ENCODE results near the gene SCD5.

SCD5 gene

GRCh38 chr4:82785611-82786400 is 12.8 kb downstream of the SCD5 start:
- Histone ChIP-seq H3K9me3 (ENCODE audit: control insufficient read depth, low read length) (no peaks in the 10 kb centered on the region), H3K27ac (no peak overlapping the region), H3K4me1 (peaks cover 12% of the 10 kb centered on the region), H3K27me3 (ENCODE audit: control insufficient read depth, insufficient read depth, low read length) (no peaks in the 10 kb centered on the region), H3K4me3 (ENCODE audit: low read depth, low read length) (no peak overlapping the region), H2AFZ (no peak overlapping the region), H3K9ac (no peak overlapping the region), H3K4me2 (ENCODE audit: low read length) (no peak overlapping the region), H3K79me2 (no peaks in the 10 kb centered on the region), H3K36me3 (ENCODE audit: control insufficient read depth, insufficient read depth, low read length) (no peaks in the 10 kb centered on the region)
- no peak for TF ChIP-seq CTCF (IDR thresholded peaks at IDR 0.05)

GRCh38 chr4:82784681-82785610 is 13.7 kb downstream of the SCD5 start:
- Histone ChIP-seq H3K4me2 (ENCODE audit: low read length) (no peak overlapping the region), H3K4me3 (ENCODE audit: low read depth, low read length) (no peak overlapping the region), H3K36me3 (ENCODE audit: control insufficient read depth, insufficient read depth, low read length) (no peaks in the 10 kb centered on the region), H3K27ac (no peak overlapping the region), H3K79me2 (no peaks in the 10 kb centered on the region), H3K4me1 (peaks cover 13% of the 10 kb centered on the region), H2AFZ (no peak overlapping the region), H3K27me3 (ENCODE audit: control insufficient read depth, insufficient read depth, low read length) (no peaks in the 10 kb centered on the region), H3K9ac (no peak overlapping the region), H3K9me3 (ENCODE audit: control insufficient read depth, low read length) (no peaks in the 10 kb centered on the region)
- no peak for TF ChIP-seq CTCF (IDR thresholded peaks at IDR 0.05)

- Histone ChIP-seq H2AFZ (no peak overlapping the region), H3K27me3 (ENCODE audit: control insufficient read depth, insufficient read depth, low read length) (no peaks in the 10 kb centered on the region), H3K27ac (no peak overlapping the region), H3K9ac (no peak overlapping the region), H3K9me3 (ENCODE audit: control insufficient read depth, low read length) (no peaks in the 10 kb centered on the region), H3K36me3 (ENCODE audit: control insufficient read depth, insufficient read depth, low read length) (no peaks in the 10 kb centered on the region), H3K4me2 (ENCODE audit: low read length) (no peak overlapping the region), H3K79me2 (no peaks in the 10 kb centered on the region), H3K4me3 (ENCODE audit: low read depth, low read length) (no peak overlapping the region), H3K4me1 (peaks cover 13% of the 10 kb centered on the region)
- no peak for TF ChIP-seq CTCF (IDR thresholded peaks at IDR 0.05)
Observed at GRCh38 chr4:82782626-82783345, 15.8 kb downstream of the SCD5 start.

- Histone ChIP-seq H3K79me2 (no peaks in the 10 kb centered on the region), H3K9me3 (ENCODE audit: control insufficient read depth, low read length) (no peaks in the 10 kb centered on the region), H3K4me1 (peaks cover 13% of the 10 kb centered on the region), H3K36me3 (ENCODE audit: control insufficient read depth, insufficient read depth, low read length) (no peaks in the 10 kb centered on the region), H3K4me3 (ENCODE audit: low read depth, low read length) (no peak overlapping the region), H3K4me2 (ENCODE audit: low read length) (peak overlapping the region; percentile 6), H3K27ac (peak overlapping the region; percentile 69), H3K9ac (no peak overlapping the region), H3K27me3 (ENCODE audit: control insufficient read depth, insufficient read depth, low read length) (no peaks in the 10 kb centered on the region), H2AFZ (peak overlapping the region; percentile 68)
- TF ChIP-seq CTCF (IDR thresholded peaks at IDR 0.05), result no peak
Observed at GRCh38 chr4:82780752-82781231, 17.8 kb downstream of the SCD5 start.

Measured in parathyroid adenoma (tissue), 2 donors.